ENCODE measurements around the gene SLC25A24. TPM values are rescaled to one million over a fixed set of nuclear protein-coding genes. Genes with fewer than 3 reads are reported as not detected.
"Not testable (repeated sequence)": the region's sequence is repeated elsewhere in the genome, so short reads cannot be mapped to it uniquely, and the experiment has no call there.

Gene SLC25A24
- total RNA-seq, 1 donor from 2014 or later: 55.3 TPM

DNA sequence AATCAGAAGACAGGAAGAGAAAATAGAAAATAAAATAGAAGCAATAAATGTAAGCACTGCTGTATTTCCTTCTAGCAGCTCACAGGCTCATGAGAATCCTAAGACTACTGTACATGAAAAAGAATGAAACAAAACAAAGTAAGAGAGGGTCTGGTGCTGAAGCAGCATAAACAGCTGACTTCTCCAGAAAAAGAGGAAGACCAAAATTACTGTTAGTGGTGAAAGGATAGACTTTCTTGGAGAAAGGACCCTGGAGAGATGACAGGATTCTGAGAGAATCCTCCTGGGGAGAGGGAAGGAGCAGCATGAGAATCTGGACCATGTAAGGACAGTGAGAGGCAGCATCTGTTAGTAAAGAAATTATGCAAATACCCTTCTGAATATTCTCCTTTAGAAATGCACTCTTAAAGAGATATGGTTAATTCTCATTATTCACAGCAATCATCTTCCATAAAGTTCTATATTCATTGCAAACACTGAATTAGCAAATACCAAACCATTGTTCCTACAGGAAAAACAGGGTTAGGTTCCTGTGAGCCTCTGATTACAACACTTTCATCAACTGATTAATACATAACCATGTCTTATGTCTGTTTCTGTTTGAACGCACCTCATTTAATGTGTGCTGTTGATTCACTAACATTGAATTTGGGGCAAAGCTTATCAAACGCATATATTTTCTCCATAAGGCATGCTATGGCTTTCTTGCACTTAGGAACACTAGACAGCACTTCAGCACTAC, 17.0 kb downstream of the SLC25A24 start:
- no peaks in the 10 kb centered on the region for H3K9me3 ChIP-seq (ENCODE audit: insufficient read depth, low read depth, low read length)
- H3K36me3 ChIP-seq (ENCODE audit: insufficient read depth, low read length): peaks cover 43% of the 10 kb centered on the region
- H3K27ac ChIP-seq (ENCODE audit: low read depth, low read length): no peak overlapping the region

DNA sequence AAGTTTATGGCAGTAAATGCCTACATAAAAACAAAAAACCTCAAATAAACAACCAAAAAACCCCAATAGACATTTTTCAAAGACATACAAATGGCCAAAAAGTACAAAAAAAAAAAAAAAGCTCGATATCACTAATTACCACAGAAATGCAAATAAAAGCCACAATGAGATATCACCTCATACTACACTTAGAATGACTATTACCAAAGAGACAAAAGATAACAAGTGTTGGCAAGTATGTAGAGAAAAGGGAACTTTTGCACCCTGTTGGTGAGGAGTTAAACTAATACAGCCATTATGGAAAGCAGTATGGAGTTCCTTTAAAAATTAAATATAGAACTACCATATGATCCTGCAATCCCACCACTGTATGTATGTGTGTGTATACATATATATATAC, 21.1 kb downstream of the SLC25A24 start:
- Histone ChIP-seq H3K79me2 (ENCODE audit: insufficient read depth, low read length) (peaks cover 90% of the 10 kb centered on the region), H3K4me2 (ENCODE audit: low read length) (no peak overlapping the region), H3K4me3 (ENCODE audit: insufficient read depth, low read depth, low read length) (no peak overlapping the region), H3K36me3 (ENCODE audit: insufficient read depth, low read length) (peaks cover 34% of the 10 kb centered on the region), H4K20me1 (ENCODE audit: insufficient read depth, low read length) (peaks cover 68% of the 10 kb centered on the region), H2AFZ (ENCODE audit: low read depth, low read length) (no peak overlapping the region), H3K4me1 (ENCODE audit: insufficient read depth, low read length) (no peaks in the 10 kb centered on the region), H3K27me3 (ENCODE audit: insufficient read depth, low read length) (no peaks in the 10 kb centered on the region), H3K9me3 (ENCODE audit: insufficient read depth, low read depth, low read length) (peaks cover 11% of the 10 kb centered on the region), H3K27ac (ENCODE audit: low read depth, low read length) (no peak overlapping the region), H3K9ac (ENCODE audit: low read length) (no peak overlapping the region)
- Mint-ChIP-seq H3K36me3 (ENCODE audit: low read depth, unreplicated experiment) (peaks cover 40% of the 10 kb centered on the region), H3K27ac (ENCODE audit: unreplicated experiment) (no peak overlapping the region), H3K4me3 (ENCODE audit: unreplicated experiment) (no peak overlapping the region), H3K27me3 (ENCODE audit: low read depth, unreplicated experiment) (no peaks in the 10 kb centered on the region), H3K9me3 (ENCODE audit: unreplicated experiment) (peaks cover 11% of the 10 kb centered on the region), H3K4me1 (ENCODE audit: low read depth, unreplicated experiment) (peaks cover 4% of the 10 kb centered on the region)
- FAIRE-seq (no peak), DNase-seq (ENCODE audit: low read depth) (peak; percentile 36)
- TF ChIP-seq EZH2 (IDR thresholded peaks at IDR 0.05; ENCODE audit: insufficient read depth, low read length): no peak
- TF ChIP-seq, protein P1, sequence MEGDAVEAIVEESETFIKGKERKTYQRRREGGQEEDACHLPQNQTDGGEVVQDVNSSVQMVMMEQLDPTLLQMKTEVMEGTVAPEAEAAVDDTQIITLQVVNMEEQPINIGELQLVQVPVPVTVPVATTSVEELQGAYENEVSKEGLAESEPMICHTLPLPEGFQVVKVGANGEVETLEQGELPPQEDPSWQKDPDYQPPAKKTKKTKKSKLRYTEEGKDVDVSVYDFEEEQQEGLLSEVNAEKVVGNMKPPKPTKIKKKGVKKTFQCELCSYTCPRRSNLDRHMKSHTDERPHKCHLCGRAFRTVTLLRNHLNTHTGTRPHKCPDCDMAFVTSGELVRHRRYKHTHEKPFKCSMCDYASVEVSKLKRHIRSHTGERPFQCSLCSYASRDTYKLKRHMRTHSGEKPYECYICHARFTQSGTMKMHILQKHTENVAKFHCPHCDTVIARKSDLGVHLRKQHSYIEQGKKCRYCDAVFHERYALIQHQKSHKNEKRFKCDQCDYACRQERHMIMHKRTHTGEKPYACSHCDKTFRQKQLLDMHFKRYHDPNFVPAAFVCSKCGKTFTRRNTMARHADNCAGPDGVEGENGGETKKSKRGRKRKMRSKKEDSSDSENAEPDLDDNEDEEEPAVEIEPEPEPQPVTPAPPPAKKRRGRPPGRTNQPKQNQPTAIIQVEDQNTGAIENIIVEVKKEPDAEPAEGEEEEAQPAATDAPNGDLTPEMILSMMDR (IDR thresholded peaks at IDR 0.05; ENCODE audit: insufficient read depth, low read depth, low read length): no peak

More for the DNA sequence above, 17.0 kb downstream of the SLC25A24 start:
- H4K20me1 ChIP-seq (ENCODE audit: insufficient read depth, low read length): peaks cover 56% of the 10 kb centered on the region
- DNase-seq (ENCODE audit: low read depth) (no peak), FAIRE-seq (no peak)
- H3K79me2 ChIP-seq (ENCODE audit: insufficient read depth, low read length): peaks cover 91% of the 10 kb centered on the region
- TF ChIP-seq, protein P1 (IDR thresholded peaks at IDR 0.05; ENCODE audit: insufficient read depth, low read depth, low read length): no peak
- no peak for TF ChIP-seq EZH2 (IDR thresholded peaks at IDR 0.05; ENCODE audit: insufficient read depth, low read length)
- no peak overlapping the region for H2AFZ ChIP-seq (ENCODE audit: low read depth, low read length)
- no peak overlapping the region for H3K4me2 ChIP-seq (ENCODE audit: low read length)
- Mint-ChIP-seq H3K36me3 (ENCODE audit: low read depth, unreplicated experiment) (peaks cover 30% of the 10 kb centered on the region), H3K4me1 (ENCODE audit: low read depth, unreplicated experiment) (no peaks in the 10 kb centered on the region), H3K27ac (ENCODE audit: unreplicated experiment) (no peak overlapping the region), H3K27me3 (ENCODE audit: low read depth, unreplicated experiment) (no peaks in the 10 kb centered on the region), H3K4me3 (ENCODE audit: unreplicated experiment) (no peak overlapping the region), H3K9me3 (ENCODE audit: unreplicated experiment) (no peaks in the 10 kb centered on the region)
- H3K4me1 ChIP-seq (ENCODE audit: insufficient read depth, low read length): no peaks in the 10 kb centered on the region
- no peak overlapping the region for H3K4me3 ChIP-seq (ENCODE audit: insufficient read depth, low read depth, low read length)
- H3K9ac ChIP-seq (ENCODE audit: low read length): no peak overlapping the region
- no peaks in the 10 kb centered on the region for H3K27me3 ChIP-seq (ENCODE audit: insufficient read depth, low read length)

DNA sequence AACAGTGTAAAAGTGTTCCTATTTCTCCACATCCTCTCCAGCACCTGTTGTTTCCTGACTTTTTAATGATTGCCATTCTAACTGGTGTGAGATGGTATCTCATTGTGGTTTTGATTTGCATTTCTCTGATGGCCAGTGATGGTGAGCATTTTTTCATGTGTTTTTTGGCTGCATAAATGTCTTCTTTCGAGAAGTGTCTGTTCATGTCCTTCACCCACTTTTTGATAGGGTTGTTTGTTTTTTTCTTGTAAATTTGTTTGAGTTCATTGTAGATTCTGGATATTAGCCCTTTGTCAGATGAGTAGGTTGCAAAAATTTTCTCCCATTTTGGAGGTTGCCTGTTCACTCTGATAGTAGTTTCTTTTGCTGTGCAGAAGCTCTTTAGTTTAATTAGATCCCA, 37.7 kb downstream of the SLC25A24 start:
- not testable (repeated sequence) for FAIRE-seq; H3K9me3 Mint-ChIP-seq (ENCODE audit: unreplicated experiment); H3K27ac ChIP-seq (ENCODE audit: low read depth, low read length); H3K27me3 Mint-ChIP-seq (ENCODE audit: low read depth, unreplicated experiment); H3K36me3 ChIP-seq (ENCODE audit: insufficient read depth, low read length); H3K4me1 Mint-ChIP-seq (ENCODE audit: low read depth, unreplicated experiment); H2AFZ ChIP-seq (ENCODE audit: low read depth, low read length); H3K4me3 Mint-ChIP-seq (ENCODE audit: unreplicated experiment); H3K79me2 ChIP-seq (ENCODE audit: insufficient read depth, low read length); H4K20me1 ChIP-seq (ENCODE audit: insufficient read depth, low read length); H3K27me3 ChIP-seq (ENCODE audit: insufficient read depth, low read length); H3K9me3 ChIP-seq (ENCODE audit: insufficient read depth, low read depth, low read length); H3K4me1 ChIP-seq (ENCODE audit: insufficient read depth, low read length); H3K27ac Mint-ChIP-seq (ENCODE audit: unreplicated experiment); H3K4me2 ChIP-seq (ENCODE audit: low read length); H3K9ac ChIP-seq (ENCODE audit: low read length); DNase-seq (ENCODE audit: low read depth); H3K4me3 ChIP-seq (ENCODE audit: insufficient read depth, low read depth, low read length)
- H3K36me3 Mint-ChIP-seq (ENCODE audit: low read depth, unreplicated experiment): peaks cover 18% of the 10 kb centered on the region

DNA sequence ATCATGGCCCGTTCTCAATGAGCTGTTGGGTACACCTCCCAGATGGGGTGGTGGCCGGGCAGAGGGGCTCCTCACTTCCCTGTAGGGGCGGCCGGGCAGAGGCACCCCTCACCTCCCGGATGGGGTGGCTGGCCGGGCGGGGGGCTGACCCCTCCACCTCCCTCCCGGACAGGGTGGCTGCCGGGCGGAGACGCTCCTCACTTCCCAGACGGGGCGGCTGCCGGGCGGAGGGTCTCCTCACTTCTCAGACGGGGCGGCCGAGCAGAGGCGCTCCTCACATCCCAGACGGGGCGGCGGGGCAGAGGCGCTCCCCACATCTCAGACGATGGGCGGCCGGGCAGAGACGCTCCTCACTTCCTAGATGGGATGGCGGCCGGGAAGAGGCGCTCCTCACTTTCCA, 40.2 kb downstream of the SLC25A24 start:
- not testable (repeated sequence) for H3K4me3 Mint-ChIP-seq (ENCODE audit: unreplicated experiment); FAIRE-seq; H3K9me3 Mint-ChIP-seq (ENCODE audit: unreplicated experiment); H3K27me3 ChIP-seq (ENCODE audit: insufficient read depth, low read length); H3K4me1 Mint-ChIP-seq (ENCODE audit: low read depth, unreplicated experiment); DNase-seq (ENCODE audit: low read depth); H3K4me2 ChIP-seq (ENCODE audit: low read length); H2AFZ ChIP-seq (ENCODE audit: low read depth, low read length); H3K27ac ChIP-seq (ENCODE audit: low read depth, low read length); H3K9me3 ChIP-seq (ENCODE audit: insufficient read depth, low read depth, low read length); H3K9ac ChIP-seq (ENCODE audit: low read length); H3K4me3 ChIP-seq (ENCODE audit: insufficient read depth, low read depth, low read length); H4K20me1 ChIP-seq (ENCODE audit: insufficient read depth, low read length); H3K4me1 ChIP-seq (ENCODE audit: insufficient read depth, low read length); H3K27me3 Mint-ChIP-seq (ENCODE audit: low read depth, unreplicated experiment); H3K27ac Mint-ChIP-seq (ENCODE audit: unreplicated experiment)
- H3K36me3 Mint-ChIP-seq (ENCODE audit: low read depth, unreplicated experiment): peaks cover 12% of the 10 kb centered on the region
- peaks cover 11% of the 10 kb centered on the region for H3K79me2 ChIP-seq (ENCODE audit: insufficient read depth, low read length)
- H3K36me3 ChIP-seq (ENCODE audit: insufficient read depth, low read length): peaks cover 14% of the 10 kb centered on the region
